ENCODE data around the gene PTH1R. TPM values are rescaled to one million over a fixed set of nuclear protein-coding genes. Genes with fewer than 3 reads are reported as not detected.

Gene PTH1R
- total and polyA plus RNA-seq, 2 donors (not counting 1 experiment from before 2014, with no cell fraction given) = 0.67 to 4.3 TPM

DNA sequence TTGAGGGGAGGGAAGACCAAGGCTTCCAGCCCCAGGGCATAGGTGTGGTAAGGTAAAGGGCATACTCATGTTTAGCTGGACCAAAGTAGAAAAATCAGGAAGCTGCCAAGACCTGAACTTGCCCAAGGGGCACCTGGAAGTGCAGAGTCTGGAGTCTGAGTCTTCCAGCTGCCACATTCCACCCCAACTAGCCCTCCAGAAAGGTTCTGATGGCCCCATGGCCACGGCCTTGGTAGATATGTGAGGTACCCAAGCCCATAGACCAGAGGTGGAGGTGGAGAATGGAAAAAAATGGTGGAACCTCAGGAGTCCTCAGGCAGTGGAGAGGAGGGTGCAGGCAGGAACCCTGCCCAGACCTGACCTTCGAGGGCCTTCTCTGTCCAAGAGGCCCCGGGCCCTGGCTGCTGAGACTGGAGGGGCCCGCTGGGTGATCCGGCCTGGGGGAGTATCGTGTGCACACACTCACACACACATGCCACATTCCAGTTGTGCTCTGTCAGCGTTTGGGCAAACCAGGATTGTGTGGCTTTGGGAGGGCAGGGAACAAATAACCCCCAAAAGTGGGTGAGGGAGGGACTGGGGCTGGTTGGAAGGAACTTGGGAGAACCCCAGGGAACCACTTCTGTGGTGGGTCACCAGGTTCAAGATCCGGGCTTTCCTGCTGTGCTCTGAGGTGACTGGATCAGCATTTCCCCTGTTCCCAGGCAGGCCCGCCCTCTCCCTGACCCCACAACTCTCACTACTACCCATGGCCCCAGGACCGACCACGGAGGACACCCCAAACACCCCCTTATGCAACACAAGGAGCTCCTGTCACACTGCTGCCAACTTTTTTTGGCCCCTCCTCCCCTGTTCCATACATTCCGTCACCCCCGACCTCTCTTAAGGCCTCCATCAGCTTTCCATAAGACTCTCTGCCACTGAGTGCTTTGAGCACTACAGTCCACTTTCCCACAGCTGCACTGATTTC lies 25.9 kb upstream of the PTH1R start:
- Histone ChIP-seq H3K9me3 (ENCODE audit: control insufficient read depth, insufficient read depth, low read depth, low read length) (no peaks in the 10 kb centered on the region), H3K27ac (ENCODE audit: insufficient read depth, low read length) (no peak overlapping the region), H3K27me3 (ENCODE audit: control insufficient read depth, insufficient read depth, low read length) (peaks cover 4% of the 10 kb centered on the region), H3K4me1 (ENCODE audit: control insufficient read depth, extremely low read depth, insufficient read depth, low read length) (peaks cover 1% of the 10 kb centered on the region), H4K20me1 (ENCODE audit: control insufficient read depth, extremely low read depth, insufficient read depth, low read length) (no peaks in the 10 kb centered on the region), H3K4me3 (replicated peaks in 1 of 4; ENCODE audit: control extremely low read depth in 1 of 4, insufficient read depth in 1 of 4, low read depth in 3 of 4, low read length in 4 of 4) (no peak overlapping the region), H3K36me3 (ENCODE audit: control insufficient read depth, insufficient read depth, low read length) (no peaks in the 10 kb centered on the region), H3K4me2 (ENCODE audit: extremely low read depth, insufficient read depth, low read length) (no peak overlapping the region), H2AFZ (ENCODE audit: low read length) (no peak overlapping the region), H3K79me2 (ENCODE audit: control insufficient read depth, insufficient read depth, low read length) (no peaks in the 10 kb centered on the region), H3K9ac (ENCODE audit: insufficient read depth, low read length) (no peak overlapping the region)
- no peak for DNase-seq (ENCODE audit: low read depth in 2 of 2)
- TF ChIP-seq EZH2 (IDR thresholded peaks at IDR 0.05; ENCODE audit: low read length, missing control alignments) = no peak
- TF ChIP-seq, protein P1, sequence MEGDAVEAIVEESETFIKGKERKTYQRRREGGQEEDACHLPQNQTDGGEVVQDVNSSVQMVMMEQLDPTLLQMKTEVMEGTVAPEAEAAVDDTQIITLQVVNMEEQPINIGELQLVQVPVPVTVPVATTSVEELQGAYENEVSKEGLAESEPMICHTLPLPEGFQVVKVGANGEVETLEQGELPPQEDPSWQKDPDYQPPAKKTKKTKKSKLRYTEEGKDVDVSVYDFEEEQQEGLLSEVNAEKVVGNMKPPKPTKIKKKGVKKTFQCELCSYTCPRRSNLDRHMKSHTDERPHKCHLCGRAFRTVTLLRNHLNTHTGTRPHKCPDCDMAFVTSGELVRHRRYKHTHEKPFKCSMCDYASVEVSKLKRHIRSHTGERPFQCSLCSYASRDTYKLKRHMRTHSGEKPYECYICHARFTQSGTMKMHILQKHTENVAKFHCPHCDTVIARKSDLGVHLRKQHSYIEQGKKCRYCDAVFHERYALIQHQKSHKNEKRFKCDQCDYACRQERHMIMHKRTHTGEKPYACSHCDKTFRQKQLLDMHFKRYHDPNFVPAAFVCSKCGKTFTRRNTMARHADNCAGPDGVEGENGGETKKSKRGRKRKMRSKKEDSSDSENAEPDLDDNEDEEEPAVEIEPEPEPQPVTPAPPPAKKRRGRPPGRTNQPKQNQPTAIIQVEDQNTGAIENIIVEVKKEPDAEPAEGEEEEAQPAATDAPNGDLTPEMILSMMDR (conservative IDR thresholded peaks at IDR 0.05 in 1 of 2, IDR thresholded peaks at IDR 0.05 in 1 of 2; ENCODE audit: low read depth in 1 of 2, low read length in 2 of 2) = no peak

DNA sequence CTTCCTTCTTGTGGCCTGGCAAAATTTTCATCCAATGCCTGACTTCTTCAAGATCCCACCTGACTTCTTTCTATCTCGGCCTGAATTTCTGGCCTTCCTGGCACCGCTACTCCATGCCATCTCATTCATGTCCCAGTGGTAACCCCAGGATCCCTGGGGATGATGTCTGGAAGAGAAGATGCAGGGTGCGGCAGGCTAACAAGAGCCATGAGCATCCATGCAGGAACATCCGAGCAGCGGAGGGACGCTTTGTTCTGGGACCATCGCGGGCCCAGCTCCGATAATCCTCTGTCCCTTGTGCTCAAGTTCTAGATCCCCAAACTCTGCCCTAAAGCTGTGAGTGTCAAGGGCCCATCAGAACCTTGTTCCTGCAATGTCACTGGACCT lies 25.2 kb upstream of the PTH1R start:
- peaks cover 7% of the 10 kb centered on the region for H3K27me3 ChIP-seq (ENCODE audit: control insufficient read depth, insufficient read depth, low read length)
- H3K4me2 ChIP-seq (ENCODE audit: extremely low read depth, insufficient read depth, low read length) = no peak overlapping the region
- no peaks in the 10 kb centered on the region for H3K79me2 ChIP-seq (ENCODE audit: control insufficient read depth, insufficient read depth, low read length)
- no peak for DNase-seq (ENCODE audit: low read depth in 2 of 2)
- no peaks in the 10 kb centered on the region for H4K20me1 ChIP-seq (ENCODE audit: control insufficient read depth, extremely low read depth, insufficient read depth, low read length)
- TF ChIP-seq EZH2 (IDR thresholded peaks at IDR 0.05; ENCODE audit: low read length, missing control alignments) = no peak
- TF ChIP-seq, protein P1 (conservative IDR thresholded peaks at IDR 0.05 in 1 of 2, IDR thresholded peaks at IDR 0.05 in 1 of 2; ENCODE audit: low read depth in 1 of 2, low read length in 2 of 2) = no peak
- H2AFZ ChIP-seq (ENCODE audit: low read length) = no peak overlapping the region
- H3K9ac ChIP-seq (ENCODE audit: insufficient read depth, low read length) = no peak overlapping the region
- H3K36me3 ChIP-seq (ENCODE audit: control insufficient read depth, insufficient read depth, low read length) = no peaks in the 10 kb centered on the region
- H3K4me1 ChIP-seq (ENCODE audit: control insufficient read depth, extremely low read depth, insufficient read depth, low read length) = no peaks in the 10 kb centered on the region
- H3K27ac ChIP-seq (ENCODE audit: insufficient read depth, low read length) = no peak overlapping the region
- H3K4me3 ChIP-seq (replicated peaks in 1 of 4; ENCODE audit: control extremely low read depth in 1 of 4, insufficient read depth in 1 of 4, low read depth in 3 of 4, low read length in 4 of 4) = no peak overlapping the region
- no peaks in the 10 kb centered on the region for H3K9me3 ChIP-seq (ENCODE audit: control insufficient read depth, insufficient read depth, low read depth, low read length)

- Histone ChIP-seq H3K27me3 (ENCODE audit: control insufficient read depth, insufficient read depth, low read length) (peaks cover 7% of the 10 kb centered on the region), H3K27ac (ENCODE audit: insufficient read depth, low read length) (no peak overlapping the region), H3K36me3 (ENCODE audit: control insufficient read depth, insufficient read depth, low read length) (no peaks in the 10 kb centered on the region), H3K9ac (ENCODE audit: insufficient read depth, low read length) (no peak overlapping the region), H4K20me1 (ENCODE audit: control insufficient read depth, extremely low read depth, insufficient read depth, low read length) (no peaks in the 10 kb centered on the region), H3K4me3 (replicated peaks in 1 of 4; ENCODE audit: control extremely low read depth in 1 of 4, insufficient read depth in 1 of 4, low read depth in 3 of 4, low read length in 4 of 4) (no peak overlapping the region), H3K4me1 (ENCODE audit: control insufficient read depth, extremely low read depth, insufficient read depth, low read length) (no peaks in the 10 kb centered on the region), H3K4me2 (ENCODE audit: extremely low read depth, insufficient read depth, low read length) (no peak overlapping the region), H3K9me3 (ENCODE audit: control insufficient read depth, insufficient read depth, low read depth, low read length) (no peaks in the 10 kb centered on the region), H3K79me2 (ENCODE audit: control insufficient read depth, insufficient read depth, low read length) (no peaks in the 10 kb centered on the region), H2AFZ (ENCODE audit: low read length) (no peak overlapping the region)
- TF ChIP-seq, protein P1 (conservative IDR thresholded peaks at IDR 0.05 in 1 of 2, IDR thresholded peaks at IDR 0.05 in 1 of 2; ENCODE audit: low read depth in 1 of 2, low read length in 2 of 2) = no peak
- no peak for TF ChIP-seq EZH2 (IDR thresholded peaks at IDR 0.05; ENCODE audit: low read length, missing control alignments)
- DNase-seq (ENCODE audit: low read depth in 2 of 2) = no peak
Observed at GRCh38 chr3:46852839-46853355, 24.6 kb upstream of the PTH1R start.
